Fibroblast of villous mesenchyme (primary cell): ENCODE measurements around the gene STUB1. TPM values are rescaled to one million over a fixed set of nuclear protein-coding genes. Genes with fewer than 3 reads are reported as not detected.

ENCODE experiments used
- DNase-seq: peaks from one replicate; pipeline ENCODE4 v3.0.0-alpha.2; 2010; ENCODE audit warnings: low read depth
- H3K4me3 ChIP-seq: 2 replicates; pipeline ENCODE4 v1.5.1; 2011; ENCODE audit warnings: low read depth, mild to moderate bottlenecking, low read length
- CTCF ChIP-seq: IDR thresholded peaks from 2 replicates; pipeline ENCODE4 v1.5.1; 2012; ENCODE audit warnings: low read depth, mild to moderate bottlenecking, low read length; ENCODE audit not compliant: insufficient read depth
- total RNA-seq: library from RNA; depleted of rRNA; stranded (reverse); fragments of >200 nt; gene quantifications from 2 replicates; pipeline ENCODE4 v1.2.3, GENCODE V29; 2012

Gene STUB1
- total RNA-seq, 1 donor: 100 TPM

- no peak overlapping the region for H3K4me3 ChIP-seq
- DNase-seq: no peak
- TF ChIP-seq CTCF: no peak
Measured at GRCh38 chr16:728890-729744, 48.9 kb downstream of the STUB1 start.

GRCh38 chr16:729768-730665 is 49.8 kb downstream of the STUB1 start:
- TF ChIP-seq CTCF: no peak
- DNase-seq: no peak
- H3K4me3 ChIP-seq: no peak overlapping the region

GRCh38 chr16:730666-731509 is 50.7 kb downstream of the STUB1 start:
- no peak for DNase-seq
- no peak for TF ChIP-seq CTCF

GRCh38 chr16:732332-732731 is 52.1 kb downstream of the STUB1 start:
- no peak for DNase-seq
- H3K4me3 ChIP-seq: no peak overlapping the region
- no peak for TF ChIP-seq CTCF

More at GRCh38 chr16:730666-731509, 50.7 kb downstream of the STUB1 start:
- no peak overlapping the region for H3K4me3 ChIP-seq

Other genes with a start within 250 kb of the STUB1 start
- gene CAPN15, start 152.7 kb upstream of the STUB1 start, total RNA-seq: 37.1 and 43.2 TPM in 2 replicates
- not detected in 2 replicates for gene PRR35, start 120.0 kb upstream of the STUB1 start, total RNA-seq
- 1.7 and 3.2 TPM in 2 replicates for gene NHLRC4, start 113.4 kb upstream of the STUB1 start, total RNA-seq
- 22.0 and 33.8 TPM in 2 replicates for gene PIGQ, start 110.4 kb upstream of the STUB1 start, total RNA-seq
- 9.9 and 10.6 TPM in 2 replicates for gene RAB40C, start 90.3 kb upstream of the STUB1 start, total RNA-seq
- gene WFIKKN1, start 49.4 kb upstream of the STUB1 start, total RNA-seq: under 0.01 and 0.43 TPM in 2 replicates
- 51.8 and 78.3 TPM in 2 replicates for gene METTL26, start 44.1 kb upstream of the STUB1 start, total RNA-seq
- gene MCRIP2, start 38.6 kb upstream of the STUB1 start, total RNA-seq: 14.8 and 16.0 TPM in 2 replicates
- 12.5 and 18.7 TPM in 2 replicates for gene WDR90, start 31.0 kb upstream of the STUB1 start, total RNA-seq
- 44.0 and 53.1 TPM in 2 replicates for gene RHOT2, start 12.3 kb upstream of the STUB1 start, total RNA-seq
- gene RHBDL1, start 4.7 kb upstream of the STUB1 start, total RNA-seq: 1.3 and 1.9 TPM in 2 replicates
- 35.4 and 36.3 TPM in 2 replicates for gene JMJD8, start 3.9 kb downstream of the STUB1 start, total RNA-seq
- gene WDR24, start 10.0 kb downstream of the STUB1 start, total RNA-seq: 8.2 and 9.0 TPM in 2 replicates
- gene FBXL16, start 25.4 kb downstream of the STUB1 start, total RNA-seq: under 0.01 TPM in 2 replicates
- 39.3 and 44.5 TPM in 2 replicates for gene METRN, start 34.7 kb downstream of the STUB1 start, total RNA-seq
- gene ANTKMT, start 40.7 kb downstream of the STUB1 start, total RNA-seq: 19.4 and 37.0 TPM in 2 replicates
- 1.3 and 3.2 TPM in 2 replicates for gene CCDC78, start 46.0 kb downstream of the STUB1 start, total RNA-seq
- 14.7 and 21.9 TPM in 2 replicates for gene HAGHL, start 46.7 kb downstream of the STUB1 start, total RNA-seq
- 31.6 and 37.1 TPM in 2 replicates for gene CIAO3, start 60.6 kb downstream of the STUB1 start, total RNA-seq
- gene MSLN, start 80.3 kb downstream of the STUB1 start, total RNA-seq: 0.32 and 0.86 TPM in 2 replicates
- 21.2 and 32.2 TPM in 2 replicates for gene RPUSD1, start 108.0 kb downstream of the STUB1 start, total RNA-seq
- gene CHTF18, start 108.2 kb downstream of the STUB1 start, total RNA-seq: 13.8 and 13.9 TPM in 2 replicates
- gene GNG13, start 120.3 kb downstream of the STUB1 start, total RNA-seq: not detected in 2 replicates